ENCODE results near the gene EML1.

EML1 gene

GRCh38 chr14:99904506-99904905 is 111.3 kb downstream of the EML1 start:
- DNase-seq (ENCODE audit: low read depth in 2 of 2): no peak

GRCh38 chr14:99905121-99905520 is 111.9 kb downstream of the EML1 start:
- no peak for DNase-seq (ENCODE audit: low read depth in 2 of 2)

GRCh38 chr14:99907761-99908652 is 114.8 kb downstream of the EML1 start:
- DNase-seq (ENCODE audit: low read depth in 2 of 2): no peak

- no peak for DNase-seq (ENCODE audit: low read depth in 2 of 2)
Measured at GRCh38 chr14:99908653-99909250, 115.5 kb downstream of the EML1 start.

- no peak for DNase-seq (ENCODE audit: low read depth in 2 of 2)
Measured at GRCh38 chr14:99909513-99910064, 116.4 kb downstream of the EML1 start.

- DNase-seq (ENCODE audit: low read depth in 2 of 2): no peak
Measured at GRCh38 chr14:99910337-99911309, 117.4 kb downstream of the EML1 start.

GRCh38 chr14:99915305-99916090 is 122.3 kb downstream of the EML1 start:
- no peak for DNase-seq (ENCODE audit: low read depth in 2 of 2)

GRCh38 chr14:99916091-99916383 is 122.8 kb downstream of the EML1 start:
- no peak for DNase-seq (ENCODE audit: low read depth in 2 of 2)

GRCh38 chr14:99918781-99919180 is 125.6 kb downstream of the EML1 start:
- no peak for DNase-seq (ENCODE audit: low read depth in 2 of 2)

- no peak for DNase-seq (ENCODE audit: low read depth in 2 of 2)
Measured at GRCh38 chr14:99921425-99921824, 128.2 kb downstream of the EML1 start.

GRCh38 chr14:99924379-99924778 is 131.2 kb downstream of the EML1 start:
- no peak for DNase-seq (ENCODE audit: low read depth in 2 of 2)

- DNase-seq (ENCODE audit: low read depth in 2 of 2): no peak
Measured at GRCh38 chr14:99925471-99925870, 132.3 kb downstream of the EML1 start.

GRCh38 chr14:99928963-99929362 is 135.8 kb downstream of the EML1 start:
- no peak for DNase-seq (ENCODE audit: low read depth in 2 of 2)

- no peak for DNase-seq (ENCODE audit: low read depth in 2 of 2)
Measured at GRCh38 chr14:99929601-99930000, 136.4 kb downstream of the EML1 start.

- DNase-seq (ENCODE audit: low read depth in 2 of 2): peak; percentile 19 to 25
Measured at GRCh38 chr14:99930420-99931274, 137.4 kb downstream of the EML1 start.

GRCh38 chr14:99931308-99931707 is 138.1 kb downstream of the EML1 start:
- no peak for DNase-seq (ENCODE audit: low read depth in 2 of 2)

- DNase-seq (ENCODE audit: low read depth in 2 of 2): no peak
Measured at GRCh38 chr14:99936056-99936455, 142.8 kb downstream of the EML1 start.

- no peak for DNase-seq (ENCODE audit: low read depth in 2 of 2)
Measured at GRCh38 chr14:99936738-99937474, 143.7 kb downstream of the EML1 start.

GRCh38 chr14:99937475-99938244 is 144.4 kb downstream of the EML1 start:
- DNase-seq (ENCODE audit: low read depth in 2 of 2): no peak
